ENCODE data around the gene GPR143. TPM values are rescaled to one million over a fixed set of nuclear protein-coding genes. Genes with fewer than 3 reads are reported as not detected.

The GPR143 gene
- polyA plus RNA-seq, 2 of the 4 experiments (the other 2 are of a cell fraction), result not detected

GRCh38 chrX:9677098-9677739 lies 88.4 kb downstream of the GPR143 start:
- no peak for TF ChIP-seq CHD2 (IDR thresholded peaks at IDR 0.05; ENCODE audit: low read length, partially characterized antibody)
- no peak for TF ChIP-seq HDAC2 (IDR thresholded peaks at IDR 0.05)
- TF ChIP-seq FOXS1 (CRISPR knock-in tag; IDR thresholded peaks at IDR 0.05), result no peak
- TF ChIP-seq ZNF302 (CRISPR knock-in tag; IDR thresholded peaks at IDR 0.05), result no peak
- no peak for TF ChIP-seq REST (IDR thresholded peaks at IDR 0.05)
- no peak for TF ChIP-seq POLR2AphosphoS2 (conservative IDR thresholded peaks at IDR 0.05; ENCODE audit: low read length)
- TF ChIP-seq ESRRA (IDR thresholded peaks at IDR 0.05; ENCODE audit: borderline replicate concordance, low read length), result no peak
- no peak for TF ChIP-seq EP300 (IDR thresholded peaks at IDR 0.05)
- TF ChIP-seq CEBPB (IDR thresholded peaks at IDR 0.05), result no peak
- TF ChIP-seq HES2 (IDR thresholded peaks at IDR 0.05), result no peak
- TF ChIP-seq ZC3H11A (IDR thresholded peaks at IDR 0.05), result no peak
- TF ChIP-seq PBX3 (IDR thresholded peaks at IDR 0.05), result no peak
- TF ChIP-seq PHF8 (IDR thresholded peaks at IDR 0.05; ENCODE audit: borderline replicate concordance, low read depth), result no peak
- TF ChIP-seq MAFK (IDR thresholded peaks at IDR 0.05; ENCODE audit: partially characterized antibody), result no peak
- TF ChIP-seq ATOH8 (CRISPR knock-in tag; IDR thresholded peaks at IDR 0.05; ENCODE audit: low read depth), result no peak
- no peak for TF ChIP-seq POLR2A (IDR thresholded peaks at IDR 0.05; ENCODE audit: low read length)
- no peak for TF ChIP-seq EHMT2 (IDR thresholded peaks at IDR 0.05; ENCODE audit: low read depth)
- no peak for TF ChIP-seq HEYL (CRISPR knock-in tag; IDR thresholded peaks at IDR 0.05)
- Histone ChIP-seq H3K27ac (no peak overlapping the region), H3K4me1 (no peaks in the 10 kb centered on the region), H3K4me3 (no peak overlapping the region), H3K4me2 (no peak overlapping the region), H3K9me3 (no peaks in the 10 kb centered on the region)
- ATAC-seq (no peak), FAIRE-seq (peak; percentile 92), DNase-seq (ENCODE audit: low read depth in 1 of 2, low spot score in 1 of 2) (no peak)
- ChIA-PET CTCF (interaction anchor here (0.6 kb wide), 1 partner anchor 788 kb away, joined by 3 read pairs; no protein-coding TSS in a partner anchor), POLR2A (no interaction called here)
- WGBS (ENCODE audit: missing lambda C conversion rate), result 79% methylated on average over 7 of the region's 7 CpGs

- no peaks in the 10 kb centered on the region for H3K9me3 ChIP-seq
- ChIA-PET POLR2A (no interaction called here), CTCF (no interaction called here)
- no peak for TF ChIP-seq HOXA7 (CRISPR knock-in tag; IDR thresholded peaks at IDR 0.05)
- no peak for TF ChIP-seq CBX2 (IDR thresholded peaks at IDR 0.05; ENCODE audit: borderline replicate concordance, low read depth)
- TF ChIP-seq GATA3 (IDR thresholded peaks at IDR 0.05; ENCODE audit: borderline replicate concordance), result no peak
- no peak for TF ChIP-seq MAFK (IDR thresholded peaks at IDR 0.05; ENCODE audit: partially characterized antibody)
- ATAC-seq (no peak), FAIRE-seq (no peak), DNase-seq (ENCODE audit: low read depth in 1 of 2, low spot score in 1 of 2) (no peak)
- no peak overlapping the region for H3K4me3 ChIP-seq
- no peak overlapping the region for H3K27ac ChIP-seq
- WGBS (ENCODE audit: missing lambda C conversion rate), result 95% methylated on average over 6 of the region's 6 CpGs
- H3K4me2 ChIP-seq, result no peak overlapping the region
- H3K4me1 ChIP-seq, result no peaks in the 10 kb centered on the region
Observed at GRCh38 chrX:9676738-9677097, 88.9 kb downstream of the GPR143 start.
